ENCODE results near the gene TIAM1. TPM values are rescaled to one million over a fixed set of nuclear protein-coding genes. Genes with fewer than 3 reads are reported as not detected.

The TIAM1 gene
- total RNA-seq, 2 donors from 2014 or later = 4.5 to 15.2 TPM

- Histone ChIP-seq H3K4me3 (no peak overlapping the region), H3K9me3 (no peaks in the 10 kb centered on the region), H3K4me1 (ENCODE audit: control insufficient read depth in 1 of 2, low read depth in 2 of 2) (no peaks in the 10 kb centered on the region), H3K27ac (no peak overlapping the region), H3K36me3 (no peaks in the 10 kb centered on the region), H3K27me3 (replicated peaks; ENCODE audit: insufficient read depth) (no peaks in the 10 kb centered on the region)
- no peak for DNase-seq (ENCODE audit: low spot score)
- ATAC-seq (ENCODE audit: insufficient number of reproducible peaks, low FRiP score, low read depth) = no peak
- TF ChIP-seq CTCF (IDR thresholded peaks at IDR 0.05) = no peak
Observed at GRCh38 chr21:31349208-31349607, 5.1 kb upstream of the TIAM1 start.

- no peaks in the 10 kb centered on the region for H3K4me1 ChIP-seq (ENCODE audit: control insufficient read depth in 1 of 2, low read depth in 2 of 2)
- ATAC-seq (ENCODE audit: insufficient number of reproducible peaks, low FRiP score, low read depth) (no peak), DNase-seq (ENCODE audit: low spot score) (no peak)
- H3K36me3 ChIP-seq = no peaks in the 10 kb centered on the region
- TF ChIP-seq CTCF (IDR thresholded peaks at IDR 0.05) = no peak
- H3K27ac ChIP-seq = no peak overlapping the region
- H3K27me3 ChIP-seq (replicated peaks; ENCODE audit: insufficient read depth) = no peaks in the 10 kb centered on the region
- no peaks in the 10 kb centered on the region for H3K9me3 ChIP-seq
- H3K4me3 ChIP-seq = no peak overlapping the region
Observed at GRCh38 chr21:31348188-31348587, 4.1 kb upstream of the TIAM1 start.

GRCh38 chr21:31347435-31348032, 3.5 kb upstream of the TIAM1 start:
- H3K27ac ChIP-seq = no peak overlapping the region
- H3K4me3 ChIP-seq = no peak overlapping the region
- H3K36me3 ChIP-seq = no peaks in the 10 kb centered on the region
- no peaks in the 10 kb centered on the region for H3K9me3 ChIP-seq
- no peaks in the 10 kb centered on the region for H3K27me3 ChIP-seq (replicated peaks; ENCODE audit: insufficient read depth)
- TF ChIP-seq CTCF (IDR thresholded peaks at IDR 0.05) = no peak
- ATAC-seq (ENCODE audit: insufficient number of reproducible peaks, low FRiP score, low read depth) (no peak), DNase-seq (ENCODE audit: low spot score) (no peak)
- no peaks in the 10 kb centered on the region for H3K4me1 ChIP-seq (ENCODE audit: control insufficient read depth in 1 of 2, low read depth in 2 of 2)

GRCh38 chr21:31346256-31346821, 2.3 kb upstream of the TIAM1 start:
- no peak for TF ChIP-seq CTCF (IDR thresholded peaks at IDR 0.05)
- ATAC-seq (ENCODE audit: insufficient number of reproducible peaks, low FRiP score, low read depth) (no peak), DNase-seq (ENCODE audit: low spot score) (no peak)
- Histone ChIP-seq H3K4me1 (ENCODE audit: control insufficient read depth in 1 of 2, low read depth in 2 of 2) (no peaks in the 10 kb centered on the region), H3K9me3 (no peaks in the 10 kb centered on the region), H3K36me3 (no peaks in the 10 kb centered on the region), H3K27me3 (replicated peaks; ENCODE audit: insufficient read depth) (no peaks in the 10 kb centered on the region), H3K4me3 (no peak overlapping the region), H3K27ac (no peak overlapping the region)

- no peak overlapping the region for H3K27ac ChIP-seq
- H3K4me1 ChIP-seq (ENCODE audit: control insufficient read depth in 1 of 2, low read depth in 2 of 2) = no peaks in the 10 kb centered on the region
- no peak overlapping the region for H3K4me3 ChIP-seq
- H3K9me3 ChIP-seq = no peaks in the 10 kb centered on the region
- no peaks in the 10 kb centered on the region for H3K36me3 ChIP-seq
- no peaks in the 10 kb centered on the region for H3K27me3 ChIP-seq (replicated peaks; ENCODE audit: insufficient read depth)
- DNase-seq (ENCODE audit: low spot score) = no peak
- no peak for ATAC-seq (ENCODE audit: insufficient number of reproducible peaks, low FRiP score, low read depth)
- TF ChIP-seq CTCF (IDR thresholded peaks at IDR 0.05) = no peak
Observed at GRCh38 chr21:31345136-31345535, 1.1 kb upstream of the TIAM1 start.

All from thoracic aorta (tissue), 2 donors.